RWPE2 (cell line): ENCODE results near the gene MCCC2.

Source experiments
- ATAC-seq: fragments of 200-7000 bp; cut with Tn5 transposase; 3 replicates; pipeline ENCODE4 v1.9.1; 2021; ENCODE audit warnings: low read depth
- DNase-seq: peaks from one replicate; pipeline ENCODE4 v3.0.0-alpha.2; 2020; ENCODE audit warnings: low spot score
- H3K27ac ChIP-seq: fragments of 450-650 bp; 2 replicates; pipeline ENCODE4 v1.5.1; 2017; ENCODE audit warnings: mild to moderate bottlenecking; ENCODE audit not compliant: poor library complexity, severe bottlenecking
- H3K27me3 ChIP-seq: fragments of 250-450 bp; sonication (Bioruptor Pico); 2 replicates; pipeline ENCODE4 v1.5.1; 2021; ENCODE audit warnings: mild to moderate bottlenecking, moderate library complexity; ENCODE audit not compliant: insufficient read depth, poor library complexity, severe bottlenecking
- H3K36me3 ChIP-seq: fragments of 250-450 bp; sonication (Bioruptor Pico); 2 replicates; pipeline ENCODE4 v1.5.1; 2020; ENCODE audit warnings: low read depth, mild to moderate bottlenecking, moderate library complexity
- H3K4me1 ChIP-seq: fragments of 250-450 bp; sonication (Bioruptor Pico); 2 replicates; pipeline ENCODE4 v1.5.1; 2021; ENCODE audit warnings: mild to moderate bottlenecking, moderate library complexity; ENCODE audit not compliant: insufficient read depth, poor library complexity, severe bottlenecking
- H3K4me3 ChIP-seq: fragments of 250-450 bp; sonication (Bioruptor Pico); 2 replicates; pipeline ENCODE4 v1.5.1; 2021; ENCODE audit warnings: mild to moderate bottlenecking, moderate library complexity; ENCODE audit not compliant: severe bottlenecking
- H3K9me3 ChIP-seq: fragments of 250-450 bp; sonication (Bioruptor Pico); 2 replicates; pipeline ENCODE4 v1.5.1; 2021; ENCODE audit warnings: mild to moderate bottlenecking, moderate library complexity; ENCODE audit not compliant: severe bottlenecking
- CTCF ChIP-seq: fragments of 450-650 bp; IDR thresholded peaks from one replicate; pipeline ENCODE4 v1.5.1; 2017; ENCODE audit warnings: mild to moderate bottlenecking, moderate library complexity; ENCODE audit not compliant: poor library complexity, severe bottlenecking

MCCC2 gene

GRCh38 chr5:71621741-71622140, 34.6 kb downstream of the MCCC2 start:
- TF ChIP-seq CTCF, result no peak
- ATAC-seq, result no peak
- no peak overlapping the region for H3K4me3 ChIP-seq
- no peak for DNase-seq
- H3K9me3 ChIP-seq, result no peaks in the 10 kb centered on the region
- H3K4me1 ChIP-seq, result no peaks in the 10 kb centered on the region
- H3K27ac ChIP-seq, result no peak overlapping the region
- no peaks in the 10 kb centered on the region for H3K36me3 ChIP-seq
- H3K27me3 ChIP-seq, result no peaks in the 10 kb centered on the region

GRCh38 chr5:71623221-71623794, 36.2 kb downstream of the MCCC2 start:
- no peak for TF ChIP-seq CTCF
- H3K4me1 ChIP-seq, result no peaks in the 10 kb centered on the region
- no peak for DNase-seq
- no peak for ATAC-seq
- H3K36me3 ChIP-seq, result no peaks in the 10 kb centered on the region
- no peak overlapping the region for H3K27ac ChIP-seq
- no peak overlapping the region for H3K4me3 ChIP-seq
- no peaks in the 10 kb centered on the region for H3K9me3 ChIP-seq
- no peaks in the 10 kb centered on the region for H3K27me3 ChIP-seq

GRCh38 chr5:71629950-71630349, 42.8 kb downstream of the MCCC2 start:
- no peaks in the 10 kb centered on the region for H3K27me3 ChIP-seq
- ATAC-seq, result no peak
- no peak overlapping the region for H3K27ac ChIP-seq
- H3K4me1 ChIP-seq, result no peaks in the 10 kb centered on the region
- no peaks in the 10 kb centered on the region for H3K9me3 ChIP-seq
- H3K36me3 ChIP-seq, result no peaks in the 10 kb centered on the region; the same call in 1 of the 2 replicates
- no peak overlapping the region for H3K4me3 ChIP-seq
- no peak for DNase-seq
- TF ChIP-seq CTCF, result no peak

GRCh38 chr5:71631070-71631469, 43.9 kb downstream of the MCCC2 start:
- H3K27me3 ChIP-seq, result no peaks in the 10 kb centered on the region
- no peaks in the 10 kb centered on the region for H3K4me1 ChIP-seq
- H3K4me3 ChIP-seq, result no peak overlapping the region
- no peaks in the 10 kb centered on the region for H3K9me3 ChIP-seq
- no peak for DNase-seq
- ATAC-seq, result no peak
- peaks cover 3% of the 10 kb centered on the region; the same call in 1 of the 2 replicates for H3K36me3 ChIP-seq
- no peak for TF ChIP-seq CTCF
- no peak overlapping the region for H3K27ac ChIP-seq

GRCh38 chr5:71632168-71632567, 45.0 kb downstream of the MCCC2 start:
- peaks cover 8% of the 10 kb centered on the region for H3K36me3 ChIP-seq
- H3K9me3 ChIP-seq, result no peaks in the 10 kb centered on the region
- DNase-seq, result no peak
- TF ChIP-seq CTCF, result no peak
- no peak for ATAC-seq
- no peaks in the 10 kb centered on the region for H3K27me3 ChIP-seq
- no peaks in the 10 kb centered on the region for H3K4me1 ChIP-seq
- no peak overlapping the region for H3K27ac ChIP-seq
- no peak overlapping the region for H3K4me3 ChIP-seq
